Epithelial cell of umbilical artery (primary cell): Measurements from ENCODE around the gene QRSL1. TPM values are rescaled to one million over a fixed set of nuclear protein-coding genes. Genes with fewer than 3 reads are reported as not detected.

Experiments
- total RNA-seq: library from RNA; depleted of rRNA; stranded (reverse); fragments of >200 nt; gene quantifications from 2 replicates; pipeline ENCODE4 v1.2.3, GENCODE V29; 2014

QRSL1 gene
- 10.7 and 13.1 TPM in 2 replicates for total RNA-seq

GRCh38 chr6:106629103-106629858 is at the start of gene QRSL1, which contains the start of gene RTN4IP1:
TSS of gene QRSL1 (plus strand) at chr6:106629578. CDS start at chr6:106629682, 104 bp downstream.
TSS of gene RTN4IP1 (minus strand) at chr6:106629498. CDS start at chr6:106629021, 477 bp downstream.

Other genes with a start within 250 kb of the QRSL1 start
- 6.5 and 7.4 TPM in 2 replicates for gene RTN4IP1, start 80 bp upstream of the QRSL1 start, total RNA-seq